GM12878 (cell line): ENCODE results near the gene ACOX1. TPM values are rescaled to one million over a fixed set of nuclear protein-coding genes. Genes with fewer than 3 reads are reported as not detected.
A peak's percentile ranks its signal among the peaks of the same experiment; 100 is the strongest.

ENCODE experiments used
- BACH1 ChIP-seq: fragments of 450-650 bp; IDR thresholded peaks from 2 replicates; pipeline ENCODE4 v1.6.1; 2017; ENCODE audit warnings: mild to moderate bottlenecking, borderline replicate concordance
- BRCA1 ChIP-seq: IDR thresholded peaks from 2 replicates; pipeline ENCODE4 v1.6.1; 2011; ENCODE audit warnings: low read depth, low read length, improper control_type of control experiment
- CTCF ChIP-seq, 3 experiments: IDR thresholded peaks in 2 of 3; conservative IDR thresholded peaks in 1 of 3; 2 replicates each; pipeline ENCODE4 v1.5.1; 2011; ENCODE audit warnings: low read depth in 3 of 3, low read length in 3 of 3, mild to moderate bottlenecking in 3 of 3, control low read depth in 2 of 3, moderate library complexity in 2 of 3, inconsistent platforms in 1 of 3, mixed read lengths in 1 of 3; ENCODE audit not compliant: control insufficient read depth in 2 of 3, insufficient read depth in 1 of 3; ENCODE audit errors: extremely low read depth in 1 of 3
- ELK1 ChIP-seq: IDR thresholded peaks from 2 replicates; pipeline ENCODE4 v1.6.1; 2012; ENCODE audit warnings: low read depth, low read length, improper control_type of control experiment
- FOXK2 ChIP-seq: fragments of 450-650 bp; IDR thresholded peaks from 2 replicates; pipeline ENCODE4 v1.6.1; 2017; ENCODE audit warnings: mild to moderate bottlenecking, moderate library complexity
- IKZF2 ChIP-seq, 2 experiments: fragments of 450-650 bp; IDR thresholded peaks; 2 replicates each; pipeline ENCODE4 v1.6.1; 2017; ENCODE audit warnings: mild to moderate bottlenecking in 2 of 2, moderate library complexity in 2 of 2
- KLF5 ChIP-seq: fragments of 450-650 bp; IDR thresholded peaks from 2 replicates; pipeline ENCODE4 v1.6.1; 2014; ENCODE audit warnings: mild to moderate bottlenecking; ENCODE audit not compliant: partially characterized antibody
- MLLT1 ChIP-seq: fragments of 450-650 bp; IDR thresholded peaks from 2 replicates; pipeline ENCODE4 v1.6.1; 2016; ENCODE audit warnings: mild to moderate bottlenecking
- NKRF ChIP-seq: fragments of 450-650 bp; conservative IDR thresholded peaks from 2 replicates; pipeline ENCODE4 v1.6.1; 2017; ENCODE audit warnings: mild to moderate bottlenecking, moderate library complexity
- RAD21 ChIP-seq: IDR thresholded peaks from 2 replicates; pipeline ENCODE4 v1.6.1; 2011; ENCODE audit warnings: mild to moderate bottlenecking, low read depth, low read length, moderate library complexity; ENCODE audit not compliant: insufficient read depth
- RELB ChIP-seq: fragments of 450-650 bp; IDR thresholded peaks from 2 replicates; pipeline ENCODE4 v1.6.1; 2017; ENCODE audit warnings: low read depth, mild to moderate bottlenecking, moderate library complexity
- RFX5 ChIP-seq: IDR thresholded peaks from 2 replicates; pipeline ENCODE4 v1.6.1; 2011; ENCODE audit warnings: low read depth, low read length, improper control_type of control experiment
- SMARCA5 ChIP-seq: fragments of 450-650 bp; IDR thresholded peaks from 2 replicates; pipeline ENCODE4 v1.6.1; 2017; ENCODE audit warnings: mild to moderate bottlenecking
- STAT1 ChIP-seq: fragments of 450-650 bp; conservative IDR thresholded peaks from 2 replicates; pipeline ENCODE4 v1.6.1; 2014; ENCODE audit warnings: antibody characterized with exemption, mild to moderate bottlenecking
- USF2 ChIP-seq: IDR thresholded peaks from 2 replicates; pipeline ENCODE4 v1.6.1; 2011; ENCODE audit warnings: low read depth, low read length, improper control_type of control experiment, borderline replicate concordance
- ZBTB11 ChIP-seq: fragments of 450-650 bp; formaldehyde crosslinking; IDR thresholded peaks from 2 replicates; pipeline ENCODE4 v1.5.0; 2022; ENCODE audit warnings: mild to moderate bottlenecking, missing genetic modification characterization
- ZNF217 ChIP-seq: fragments of 450-650 bp; IDR thresholded peaks from 2 replicates; pipeline ENCODE4 v1.6.1; 2017; ENCODE audit warnings: antibody characterized with exemption, mild to moderate bottlenecking
- polyA plus RNA-seq, 11 experiments: library from polyadenylated mRNA; depleted of rRNA in 4 of 11; unstranded in 6 of 11; stranded (reverse) in 5 of 11; fragments of >200 nt; fragmentation: Nextera tagmentation in 4 of 11; fragmentation: Illumina TruSeq in 1 of 11; extraction: Ambion mirVana in 4 of 11; extraction: Trizol in 1 of 11; gene quantifications; 1 replicate in 1 of 11; 2 replicates in 10 of 11; pipeline versions ENCODE4 v1.2.1 to v1.2.3, GENCODE V29; 2011 to 2016; ENCODE audit warnings: inconsistent platforms in 2 of 11, missing spikeins in 2 of 11, low read depth in 1 of 11
- total RNA-seq, 4 experiments: library from RNA; depleted of rRNA in 3 of 4; stranded (reverse); fragments of >200 nt in 3 of 4; fragmentation: Illumina TruSeq in 1 of 4; extraction: Trizol in 1 of 4; gene quantifications; 2 replicates each; pipeline versions ENCODE4 v1.2.1 to v1.2.3, GENCODE V29; 2013 to 2021

The ACOX1 gene
- total and polyA plus RNA-seq, 10 of the 15 experiments (the other 5 are each of a cell fraction or from before 2014, with no cell fraction given) = 6.5 to 26.2 (median 21.6) TPM

GRCh38 chr17:75979705-75980187, 780 bp upstream of the ACOX1 start (continued):
- TF ChIP-seq RAD21 = no peak
- no peak for TF ChIP-seq RELB
- peak; percentile 81 for TF ChIP-seq MLLT1
- TF ChIP-seq STAT1 = no peak; the same call in 1 of the 2 replicates
- no peak for TF ChIP-seq ZBTB11
- peak; percentile 2 for TF ChIP-seq KLF5
- no peak for TF ChIP-seq SMARCA5
- peak; percentile 41 for TF ChIP-seq BACH1
- no peak for TF ChIP-seq ZNF217
- TF ChIP-seq CTCF (IDR thresholded peaks at IDR 0.05 in 2 of 3, conservative IDR thresholded peaks at IDR 0.05 in 1 of 3; ENCODE audit: control insufficient read depth in 2 of 3, extremely low read depth in 1 of 3, insufficient read depth in 1 of 3, low read depth in 3 of 3, low read length in 3 of 3) = no peak
- no peak for TF ChIP-seq FOXK2
- TF ChIP-seq USF2 = no peak
- TF ChIP-seq ELK1 = no peak
- no peak for TF ChIP-seq IKZF2 (IDR thresholded peaks at IDR 0.05)
- no peak for TF ChIP-seq BRCA1
- no peak for TF ChIP-seq RFX5
- no peak; the same call in 1 of the 2 replicates for TF ChIP-seq NKRF
